Pancreas (tissue), 10 donors: ENCODE measurements around the gene THSD7B. TPM values are rescaled to one million over a fixed set of nuclear protein-coding genes. Genes with fewer than 3 reads are reported as not detected.

Source experiments
- ATAC-seq, 4 donors: fragments of 200-7000 bp; cut with Tn5 transposase; one replicate each; pipeline versions ENCODE4 v1.8.0 to v1.9.1; 2020; ENCODE audit warnings: mild to moderate bottlenecking in 4 of 4, moderate library complexity in 4 of 4
- DNase-seq, 6 donors: peaks; one replicate each; pipeline ENCODE4 v3.0.0-alpha.2; 2020
- FAIRE-seq: peaks from 2 replicates; lab custom pipeline; 2012; peaks lifted over from hg19 to GRCh38; lab: Jason Lieb, UNC
- H3K27ac ChIP-seq, 4 donors: fragments of 200-600 bp; sonication (generic); 1 replicate in 3 of 4; 2 replicates in 1 of 4; pipeline versions ENCODE4 v1.5.0 to v1.8.0; 2020
- H3K27me3 ChIP-seq, 4 donors: fragments of 200-600 bp; one replicate each; pipeline ENCODE4 v1.8.0; 2021
- H3K36me3 ChIP-seq, 3 donors: fragments of 200-600 bp; sonication (generic) in 1 of 3; one replicate each; pipeline versions ENCODE4 v1.5.0 to v1.8.0; 2020 to 2021
- H3K4me1 ChIP-seq, 3 donors: fragments of 200-600 bp; one replicate each; pipeline ENCODE4 v1.8.0; 2021
- H3K4me3 ChIP-seq, 4 donors: fragments of 200-600 bp; sonication (generic) in 2 of 4; one replicate each; pipeline versions ENCODE4 v1.5.0 to v1.8.0; 2020 to 2021
- H3K9me3 ChIP-seq, 4 donors: fragments of 200-600 bp; one replicate each; pipeline ENCODE4 v1.8.0; 2021
- CTCF ChIP-seq, 4 donors: fragments of 200-600 bp; sonication (generic) in 3 of 4; IDR thresholded peaks; one replicate each; pipeline versions ENCODE4 v1.5.0 to v1.8.0; 2021; ENCODE audit warnings: antibody characterized with exemption in 4 of 4
- WGBS, 2 donors: extraction: QIAGEN DNeasy Blood & Tissue Kit; methylation state at CpG; one replicate each; pipeline ENCODE4 v1.1.7; 2013; 5-methylcytosine and 5-hydroxymethylcytosine counted together
- intact Hi-C, 3 donors: fragments of 100-400 bp; cut with DNase I; formaldehyde crosslinking; loops; one replicate each; pipeline versions ENCODE4 v1.11.1 to v1.14.2; 2022
- polyA plus RNA-seq, 2 donors: library from polyadenylated mRNA; stranded (reverse); fragments of 200-250 nt; gene quantifications; one replicate each; pipeline ENCODE4 v1.2.3, GENCODE V29; 2013
- total RNA-seq, 6 donors: library from RNA; stranded (reverse); fragmentation: NEBNext Ultra II Directional in 4 of 6; extraction: Animal tissue kit (Norgen Biotek cat#: 25700) in 4 of 6; gene quantifications; one replicate each; pipeline versions ENCODE4 v1.2.1 to v1.2.4, GENCODE V29; 2021 to 2023
- donor health status: healthy with polysubstance abuse.
- donor health status: DM: no; HTN: no; CAD: no; lungs with moderate emphysema.
- donor health status: DM: no; HTN: no; CAD: no.
- donor health status: control.
- donor health status: control.
- donor health status: Bipolar disorder and iron deficiency.
- donor health status: DM: yes; HTN: yes; CAD: no.
- donor health status: DM: no; HTN: no; CAD: no.
- donor health status: DM: no; HTN: no; CAD: no.
- donor health status: DM: yes; HTN: yes; CAD: no.

Gene THSD7B
- total and polyA plus RNA-seq, 8 donors = 0.02 to 0.18 (median 0.07) TPM; not detected in 4

GRCh38 chr2:136894007-136894634, 128.8 kb downstream of the THSD7B start:
- WGBS, 2 donors = 54 to 63% methylated on average over 2 of the region's 2 CpGs
- Histone ChIP-seq H3K4me3 (no peak overlapping the region), H3K4me1 (no peaks in the 10 kb centered on the region), H3K36me3 (no peaks in the 10 kb centered on the region), H3K27ac (no peak overlapping the region), H3K27me3 (peaks cover 0 to 3% (median 0%) of the 10 kb centered on the region in 4 donors), H3K9me3 (no peaks in the 10 kb centered on the region)
- FAIRE-seq (no peak), DNase-seq (no peak), ATAC-seq (no peak)
- no peak for TF ChIP-seq CTCF (IDR thresholded peaks at IDR 0.05)
- intact Hi-C loops = no loop called here

- ATAC-seq = no peak
Observed at GRCh38 chr2:136901732-136902131, 136.4 kb downstream of the THSD7B start.

GRCh38 chr2:136905779-136906178, 140.4 kb downstream of the THSD7B start:
- FAIRE-seq (no peak), ATAC-seq (no peak), DNase-seq (no peak)
- Histone ChIP-seq H3K4me1 (no peaks in the 10 kb centered on the region), H3K36me3 (no peaks in the 10 kb centered on the region), H3K4me3 (no peak overlapping the region), H3K9me3 (no peaks in the 10 kb centered on the region), H3K27me3 (no peaks in the 10 kb centered on the region), H3K27ac (no peak overlapping the region)
- 27 to 44% methylated on average over 2 of the region's 2 CpGs for WGBS, 2 donors
- TF ChIP-seq CTCF (IDR thresholded peaks at IDR 0.05) = no peak
- intact Hi-C loops = no loop called here

More at GRCh38 chr2:136901732-136902131, 136.4 kb downstream of the THSD7B start:
- H3K27ac ChIP-seq = no peak overlapping the region
- no peak for DNase-seq
- H3K4me3 ChIP-seq = no peak overlapping the region
- no peak for TF ChIP-seq CTCF (IDR thresholded peaks at IDR 0.05)
- no peaks in the 10 kb centered on the region for H3K27me3 ChIP-seq
- no peak for FAIRE-seq
- 27 to 28% methylated on average over 4 of the region's 4 CpGs for WGBS, 2 donors
- no peaks in the 10 kb centered on the region for H3K36me3 ChIP-seq
- H3K9me3 ChIP-seq = no peaks in the 10 kb centered on the region
- no peaks in the 10 kb centered on the region for H3K4me1 ChIP-seq
- intact Hi-C loops = no loop called here

- no peaks in the 10 kb centered on the region for H3K36me3 ChIP-seq
- no peaks in the 10 kb centered on the region for H3K27me3 ChIP-seq
- no peak overlapping the region for H3K4me3 ChIP-seq
- no peaks in the 10 kb centered on the region for H3K9me3 ChIP-seq
- no peaks in the 10 kb centered on the region for H3K4me1 ChIP-seq
- no peak for TF ChIP-seq CTCF (IDR thresholded peaks at IDR 0.05)
- ATAC-seq (no peak), FAIRE-seq (no peak), DNase-seq (no peak)
- H3K27ac ChIP-seq = no peak overlapping the region
- intact Hi-C loops = no loop called here
- 11% methylated on average over 1 of the region's 1 CpG for whole genome bisulfite sequencing, 2 donors
Observed at GRCh38 chr2:136909777-136910176, 144.4 kb downstream of the THSD7B start.

GRCh38 chr2:136916131-136916530, 150.8 kb downstream of the THSD7B start:
- Histone ChIP-seq H3K9me3 (no peaks in the 10 kb centered on the region), H3K4me1 (no peaks in the 10 kb centered on the region), H3K36me3 (no peaks in the 10 kb centered on the region), H3K4me3 (no peak overlapping the region), H3K27ac (no peak overlapping the region), H3K27me3 (no peaks in the 10 kb centered on the region)
- intact Hi-C loops = no loop called here
- ATAC-seq (no peak), DNase-seq (no peak), FAIRE-seq (no peak)
- WGBS, 2 donors = 40 to 43% methylated on average over 2 of the region's 2 CpGs
- no peak for TF ChIP-seq CTCF (IDR thresholded peaks at IDR 0.05)
